Cardiac muscle cell (in vitro differentiated cells and primary cell): ENCODE data around the gene UBXN7. TPM values are rescaled to one million over a fixed set of nuclear protein-coding genes. Genes with fewer than 3 reads are reported as not detected.

Source experiments
- DNase-seq, 2 donors: peaks; one replicate each; pipeline versions ENCODE4 v3.0.0 to v3.0.0-alpha.2; 2010 to 2017; ENCODE audit warnings: low read depth in 1 of 2, low spot score in 1 of 2
- H3K27ac ChIP-seq: fragments of 200-600 bp; sonication (generic); 2 replicates; pipeline ENCODE4 v1.5.1; 2016
- H3K27me3 ChIP-seq: fragments of 200-600 bp; sonication (generic); 2 replicates; pipeline ENCODE4 v1.6.0; 2016; ENCODE audit warnings: control low read depth
- H3K36me3 ChIP-seq: fragments of 200-600 bp; sonication (generic); 2 replicates; pipeline ENCODE4 v1.5.1; 2016; ENCODE audit warnings: control low read depth
- H3K4me1 ChIP-seq: fragments of 200-600 bp; sonication (generic); 2 replicates; pipeline ENCODE4 v1.8.1; 2017; ENCODE audit warnings: low read depth, mild to moderate bottlenecking, mixed run types
- H3K4me3 ChIP-seq: fragments of 200-600 bp; sonication (generic); 2 replicates; pipeline ENCODE4 v1.5.1; 2016; ENCODE audit warnings: mild to moderate bottlenecking
- H3K9me3 ChIP-seq: fragments of 200-600 bp; sonication (generic); 2 replicates; pipeline ENCODE4 v1.5.1; 2017; ENCODE audit warnings: low read depth, mild to moderate bottlenecking, control low read depth
- polyA plus RNA-seq: library from polyadenylated mRNA; unstranded; fragments of >200 nt; fragmentation: Nextera tagmentation; extraction: Ambion mirVana; gene quantifications from 2 replicates; pipeline ENCODE4 v1.2.1, GENCODE V29; 2016
- total RNA-seq: library from RNA; depleted of rRNA; stranded (reverse); fragments of >200 nt; gene quantifications from 2 replicates; pipeline ENCODE4 v1.2.3, GENCODE V29; 2016
- TF ChIP-seq, protein P1 (sequence below): IDR thresholded peaks from 2 replicates; pipeline ENCODE4 v1.5.1; 2012; ENCODE audit warnings: low read depth, mild to moderate bottlenecking, low read length

Gene UBXN7
- total and polyA plus RNA-seq, 2 experiments from 2014 or later = 27.7 to 33.1 TPM

DNA sequence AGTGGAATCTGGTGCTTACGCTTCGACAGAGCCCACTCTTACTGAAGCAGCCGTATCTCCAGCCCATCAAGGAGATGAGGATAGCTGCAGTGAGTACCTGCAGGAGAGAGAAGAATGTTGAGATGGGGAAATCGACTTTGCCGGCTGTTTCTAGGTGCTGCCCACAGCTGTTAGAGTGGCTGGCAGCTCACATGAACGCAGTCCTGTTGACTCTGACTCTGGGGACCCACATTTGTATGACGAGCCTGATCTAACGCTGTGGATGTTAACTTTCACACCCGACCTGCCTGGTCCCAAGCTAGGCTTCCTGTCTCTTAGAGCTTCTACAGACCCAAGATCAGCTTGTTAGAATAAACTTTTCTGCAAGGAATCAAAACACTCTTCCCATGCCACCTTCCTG lies 105.3 kb downstream of the UBXN7 start:
- no peaks in the 10 kb centered on the region for H3K36me3 ChIP-seq
- no peak for DNase-seq
- TF ChIP-seq, protein P1, sequence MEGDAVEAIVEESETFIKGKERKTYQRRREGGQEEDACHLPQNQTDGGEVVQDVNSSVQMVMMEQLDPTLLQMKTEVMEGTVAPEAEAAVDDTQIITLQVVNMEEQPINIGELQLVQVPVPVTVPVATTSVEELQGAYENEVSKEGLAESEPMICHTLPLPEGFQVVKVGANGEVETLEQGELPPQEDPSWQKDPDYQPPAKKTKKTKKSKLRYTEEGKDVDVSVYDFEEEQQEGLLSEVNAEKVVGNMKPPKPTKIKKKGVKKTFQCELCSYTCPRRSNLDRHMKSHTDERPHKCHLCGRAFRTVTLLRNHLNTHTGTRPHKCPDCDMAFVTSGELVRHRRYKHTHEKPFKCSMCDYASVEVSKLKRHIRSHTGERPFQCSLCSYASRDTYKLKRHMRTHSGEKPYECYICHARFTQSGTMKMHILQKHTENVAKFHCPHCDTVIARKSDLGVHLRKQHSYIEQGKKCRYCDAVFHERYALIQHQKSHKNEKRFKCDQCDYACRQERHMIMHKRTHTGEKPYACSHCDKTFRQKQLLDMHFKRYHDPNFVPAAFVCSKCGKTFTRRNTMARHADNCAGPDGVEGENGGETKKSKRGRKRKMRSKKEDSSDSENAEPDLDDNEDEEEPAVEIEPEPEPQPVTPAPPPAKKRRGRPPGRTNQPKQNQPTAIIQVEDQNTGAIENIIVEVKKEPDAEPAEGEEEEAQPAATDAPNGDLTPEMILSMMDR = no peak

DNA sequence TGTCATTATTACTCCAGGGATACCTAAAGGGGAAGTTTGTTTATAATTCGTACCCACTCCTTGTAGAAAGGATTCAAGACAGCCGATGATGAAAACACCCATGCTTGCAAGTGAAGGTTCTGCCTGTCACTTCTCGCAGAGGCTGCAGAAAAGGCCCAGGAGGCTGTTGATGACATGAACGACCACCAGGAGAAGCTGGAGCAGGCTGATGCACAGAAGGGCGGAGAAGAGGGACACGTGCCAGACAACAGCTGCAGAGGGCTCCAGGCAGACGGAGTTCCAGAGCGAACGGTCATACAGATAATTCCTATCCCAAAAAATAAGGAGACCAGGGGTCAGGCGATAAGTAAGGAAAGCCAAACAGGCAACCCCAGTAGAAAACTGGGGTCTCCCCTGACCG lies 108.5 kb downstream of the UBXN7 start:
- Histone ChIP-seq H3K27ac (no peak overlapping the region), H3K36me3 (no peaks in the 10 kb centered on the region), H3K27me3 (no peaks in the 10 kb centered on the region), H3K4me1 (no peaks in the 10 kb centered on the region), H3K4me3 (no peak overlapping the region), H3K9me3 (no peaks in the 10 kb centered on the region)
- TF ChIP-seq, protein P1 = peak; percentile 41
- peak; percentile 10 to 54 for DNase-seq

More for the DNA sequence above, 105.3 kb downstream of the UBXN7 start:
- no peaks in the 10 kb centered on the region for H3K27me3 ChIP-seq
- no peak overlapping the region for H3K4me3 ChIP-seq
- H3K4me1 ChIP-seq = no peaks in the 10 kb centered on the region
- no peaks in the 10 kb centered on the region for H3K9me3 ChIP-seq
- no peak overlapping the region for H3K27ac ChIP-seq

DNA sequence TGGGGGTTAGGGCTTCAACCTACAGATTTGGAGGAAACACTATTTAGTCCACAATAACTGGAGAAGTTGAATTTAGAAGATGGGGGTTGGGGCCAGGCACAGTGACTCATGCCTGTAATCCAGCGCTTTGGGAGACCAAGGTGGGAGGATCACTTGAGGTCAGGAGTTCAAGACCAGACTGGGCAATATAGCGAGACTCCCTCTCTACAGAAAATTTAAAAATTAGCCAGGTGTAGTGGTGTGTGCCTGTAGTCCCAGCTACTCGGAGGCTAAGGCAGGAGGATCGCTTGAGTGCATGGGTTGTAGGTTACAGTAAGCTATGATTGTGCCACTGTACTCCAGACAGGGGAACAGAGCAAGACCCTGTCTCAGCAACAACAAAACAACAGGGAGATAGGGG lies 109.2 kb downstream of the UBXN7 start:
- Histone ChIP-seq H3K4me1 (no peaks in the 10 kb centered on the region), H3K27me3 (no peaks in the 10 kb centered on the region), H3K9me3 (no peaks in the 10 kb centered on the region), H3K36me3 (no peaks in the 10 kb centered on the region), H3K27ac (no peak overlapping the region), H3K4me3 (no peak overlapping the region)
- TF ChIP-seq, protein P1 = no peak
- no peak for DNase-seq

DNA sequence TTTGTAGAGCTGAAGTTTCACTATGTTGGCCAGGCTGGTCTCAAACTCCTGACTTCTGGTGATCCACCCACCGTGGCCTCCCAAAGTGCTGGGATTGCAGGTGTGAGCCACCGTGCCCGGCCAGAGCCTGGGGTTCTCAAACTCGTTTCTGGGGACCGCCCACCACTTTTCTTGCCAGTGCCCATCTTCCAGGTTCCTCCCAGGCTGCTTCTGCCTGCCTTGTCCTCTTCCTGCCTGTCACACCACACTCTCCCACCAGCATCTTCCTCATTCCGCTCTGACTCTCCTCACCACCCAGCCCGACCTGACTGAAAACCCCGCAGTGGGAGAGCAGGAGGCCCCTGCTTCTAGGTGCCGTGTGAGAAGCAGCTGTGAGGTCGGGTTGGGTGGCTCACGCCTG lies 111.1 kb downstream of the UBXN7 start:
- H3K9me3 ChIP-seq = no peaks in the 10 kb centered on the region
- H3K27me3 ChIP-seq = no peaks in the 10 kb centered on the region
- DNase-seq = no peak
- no peak overlapping the region for H3K4me3 ChIP-seq
- TF ChIP-seq, protein P1 = no peak
- no peaks in the 10 kb centered on the region for H3K36me3 ChIP-seq
- H3K4me1 ChIP-seq = no peaks in the 10 kb centered on the region
- no peak overlapping the region for H3K27ac ChIP-seq

DNA sequence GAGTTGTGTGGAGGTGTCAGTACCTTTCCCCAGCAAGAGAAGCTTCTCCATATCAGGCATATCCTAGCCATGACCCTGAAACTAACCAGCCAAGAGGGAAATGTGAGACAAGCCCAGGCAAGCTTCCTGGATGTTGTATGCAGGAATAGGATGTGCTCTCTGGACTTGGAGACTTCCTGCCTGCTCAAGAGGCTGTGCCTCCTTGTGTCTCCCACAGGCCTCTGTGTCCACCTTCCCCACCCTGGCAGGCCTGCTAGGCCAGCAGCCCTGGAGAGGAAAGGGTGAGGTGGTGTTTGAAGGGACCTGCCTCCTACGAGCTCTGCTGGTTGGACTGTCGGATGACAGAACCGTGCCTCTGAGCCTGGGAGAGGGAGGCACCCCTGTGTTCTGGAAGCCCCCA lies 112.1 kb downstream of the UBXN7 start:
- Histone ChIP-seq H3K27ac (no peak overlapping the region), H3K4me1 (no peaks in the 10 kb centered on the region)

More for the DNA sequence above, 112.1 kb downstream of the UBXN7 start:
- no peak for DNase-seq
- TF ChIP-seq, protein P1 = no peak
- Histone ChIP-seq H3K36me3 (no peaks in the 10 kb centered on the region), H3K4me3 (no peak overlapping the region), H3K9me3 (no peaks in the 10 kb centered on the region), H3K27me3 (no peaks in the 10 kb centered on the region)
